BLaER1 (cell line): ENCODE measurements around the gene UBXN2A.

ENCODE experiments used
- H3K27ac ChIP-seq: shearing (Covaris generic); formaldehyde crosslinking; 2 replicates; pipeline ENCODE4 v1.8.1; 2022
- H3K27me3 ChIP-seq: shearing (Covaris generic); formaldehyde crosslinking; 2 replicates; pipeline ENCODE4 v1.8.1; 2022
- H3K36me3 ChIP-seq: shearing (Covaris generic); formaldehyde crosslinking; 2 replicates; pipeline ENCODE4 v1.8.1; 2022
- H3K4me1 ChIP-seq: shearing (Covaris generic); formaldehyde crosslinking; 2 replicates; pipeline ENCODE4 v1.8.1; 2022
- H3K4me2 ChIP-seq: shearing (Covaris generic); formaldehyde crosslinking; 2 replicates; pipeline ENCODE4 v1.8.1; 2022
- H3K4me3 ChIP-seq: shearing (Covaris generic); formaldehyde crosslinking; 2 replicates; pipeline ENCODE4 v1.8.1; 2022
- H3K9ac ChIP-seq: shearing (Covaris generic); formaldehyde crosslinking; 2 replicates; pipeline ENCODE4 v1.8.1; 2022
- H3K9me3 ChIP-seq: shearing (Covaris generic); formaldehyde crosslinking; 2 replicates; pipeline ENCODE4 v1.8.1; 2022
- H4K20me1 ChIP-seq: shearing (Covaris generic); formaldehyde crosslinking; 2 replicates; pipeline ENCODE4 v1.8.1; 2022
- Cebpa-rat ChIP-seq: shearing (Covaris generic); IDR thresholded peaks from 2 replicates; pipeline ENCODE4 v1.8.1; 2022

Gene UBXN2A

DNA sequence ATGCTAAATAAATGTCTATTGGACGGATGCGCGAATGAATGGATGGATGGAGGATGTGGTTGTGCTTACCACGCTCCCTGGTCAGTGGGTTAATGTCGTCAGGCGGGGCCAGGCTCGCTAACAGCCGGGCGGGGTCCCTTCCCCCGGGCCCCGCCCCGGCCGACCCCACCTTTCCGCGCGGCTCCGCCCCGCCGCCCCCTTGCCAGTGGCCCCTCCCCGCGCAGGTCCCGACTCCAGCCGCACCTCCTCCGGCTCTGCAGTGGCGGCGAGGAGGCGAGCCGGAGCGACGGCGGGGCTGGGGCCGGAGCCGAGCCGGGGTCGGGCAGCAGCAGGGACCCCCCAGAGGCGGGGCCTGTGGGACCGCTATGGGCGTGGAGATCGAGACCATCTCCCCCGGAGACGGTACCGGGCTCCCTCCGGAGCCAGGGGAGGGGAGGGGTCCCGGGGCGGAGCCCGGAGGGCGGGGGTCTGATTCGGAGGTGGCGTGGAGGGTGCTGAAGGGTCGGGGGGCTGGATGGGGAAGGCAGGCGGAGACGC lies 109.3 kb downstream of the UBXN2A start, which contains the start of gene FKBP1B:
Gene FKBP1B, plus strand, starts transcription at position 257 of the 537 bp plus-strand sequence. Its CDS starts 109 bp downstream, at position 366.
- Histone ChIP-seq H3K27ac (no peak within 1 kb of the TSS), H3K4me1 (peaks cover 37% of the 10 kb centered on the region), H3K36me3 (no peaks in the 10 kb centered on the region), H3K9ac (peak within 1 kb of the TSS; percentile 41), H3K4me2 (peak within 1 kb of the TSS; percentile 90), H3K9me3 (no peaks in the 10 kb centered on the region), H4K20me1 (peaks cover 10% of the 10 kb centered on the region; the same call in 1 of the 2 replicates), H3K27me3 (peaks cover 54% of the 10 kb centered on the region), H3K4me3 (peak within 1 kb of the TSS; percentile 70)
- TF ChIP-seq Cebpa-rat: no peak

- Histone ChIP-seq H3K36me3 (no peaks in the 10 kb centered on the region), H3K9ac (peak overlapping the region; percentile 41; the same call in 1 of the 2 replicates), H3K4me3 (peak overlapping the region; percentile 70), H3K4me2 (peak overlapping the region; percentile 90), H3K4me1 (peaks cover 32% of the 10 kb centered on the region), H3K27me3 (peaks cover 54% of the 10 kb centered on the region), H3K9me3 (no peaks in the 10 kb centered on the region), H4K20me1 (peaks cover 10% of the 10 kb centered on the region; the same call in 1 of the 2 replicates), H3K27ac (no peak overlapping the region)
- TF ChIP-seq Cebpa-rat: no peak
Observed at GRCh38 chr2:24050041-24050979, 110.0 kb downstream of the UBXN2A start.

DNA sequence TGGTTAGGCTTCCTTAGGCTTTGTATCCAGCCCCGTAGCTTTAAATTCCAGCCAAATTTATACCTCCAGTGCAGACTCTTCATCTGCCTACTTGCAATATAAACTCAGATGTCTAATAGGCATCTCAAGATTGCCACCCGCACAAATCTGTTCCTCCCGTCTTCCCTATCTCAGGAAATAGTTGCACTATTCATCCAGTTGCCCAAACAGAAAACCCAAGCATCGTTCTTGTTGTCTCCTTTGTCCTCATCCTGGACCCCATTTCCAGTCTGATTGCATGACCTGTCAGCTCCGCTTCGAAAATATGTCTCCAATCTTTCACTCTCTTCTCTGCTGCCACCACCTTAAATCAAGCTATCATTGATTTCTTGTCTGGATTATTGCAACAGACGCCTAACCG lies 111.6 kb downstream of the UBXN2A start:
- Histone ChIP-seq H3K9me3 (peaks cover 5% of the 10 kb centered on the region; the same call in 1 of the 2 replicates), H3K4me2 (no peak overlapping the region), H3K9ac (no peak overlapping the region), H3K4me3 (no peak overlapping the region), H3K27me3 (peaks cover 54% of the 10 kb centered on the region), H4K20me1 (peaks cover 10% of the 10 kb centered on the region; the same call in 1 of the 2 replicates), H3K27ac (no peak overlapping the region), H3K4me1 (peaks cover 18% of the 10 kb centered on the region), H3K36me3 (no peaks in the 10 kb centered on the region)
- TF ChIP-seq Cebpa-rat: no peak

- peaks cover 13% of the 10 kb centered on the region for H3K4me1 ChIP-seq
Observed at GRCh38 chr2:24052951-24053350, 112.7 kb downstream of the UBXN2A start.

More at GRCh38 chr2:24052951-24053350, 112.7 kb downstream of the UBXN2A start:
- H3K4me2 ChIP-seq: no peak overlapping the region
- no peak overlapping the region for H3K4me3 ChIP-seq
- peaks cover 5% of the 10 kb centered on the region; the same call in 1 of the 2 replicates for H3K9me3 ChIP-seq
- H3K36me3 ChIP-seq: no peaks in the 10 kb centered on the region
- peaks cover 10% of the 10 kb centered on the region; the same call in 1 of the 2 replicates for H4K20me1 ChIP-seq
- H3K27ac ChIP-seq: no peak overlapping the region
- H3K9ac ChIP-seq: no peak overlapping the region
- peaks cover 50% of the 10 kb centered on the region for H3K27me3 ChIP-seq
- TF ChIP-seq Cebpa-rat: no peak
